ENCODE results near the gene BPIFB3. TPM values are rescaled to one million over a fixed set of nuclear protein-coding genes. Genes with fewer than 3 reads are reported as not detected.

BPIFB3 gene
- total RNA-seq, 2 donors from 2014 or later, result not detected

DNA sequence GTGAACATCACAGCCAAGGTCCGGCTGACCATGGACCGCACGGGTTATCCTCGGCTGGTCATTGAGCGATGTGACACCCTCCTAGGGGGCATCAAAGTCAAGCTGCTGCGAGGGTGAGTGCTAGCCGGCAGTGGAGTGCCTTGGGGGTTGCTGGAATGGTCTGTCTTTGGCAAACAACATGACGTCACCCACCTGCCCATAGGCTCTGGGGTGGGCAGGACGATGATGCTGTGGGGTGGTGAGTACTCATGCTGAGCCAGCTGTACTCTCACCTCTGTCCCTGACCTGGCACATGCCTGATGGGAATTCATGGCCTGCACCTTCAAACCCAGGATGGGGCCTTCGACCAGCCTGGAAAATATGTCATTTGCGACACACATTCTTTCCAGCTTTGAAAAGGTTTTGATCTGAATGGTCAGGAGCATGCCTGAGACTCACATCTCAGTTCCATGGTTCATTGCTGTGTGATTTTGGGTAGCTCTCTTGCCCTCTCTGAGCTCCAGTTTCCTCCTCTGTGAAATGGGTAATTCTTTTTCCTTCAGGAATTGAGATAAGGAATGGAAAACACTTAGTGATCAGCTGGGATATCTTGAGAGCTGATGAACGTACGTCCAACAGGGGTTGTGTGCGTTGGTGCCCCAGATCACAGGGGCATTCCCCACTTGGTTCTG, 32.5 kb downstream of the BPIFB3 start:
- TF ChIP-seq, protein P1, sequence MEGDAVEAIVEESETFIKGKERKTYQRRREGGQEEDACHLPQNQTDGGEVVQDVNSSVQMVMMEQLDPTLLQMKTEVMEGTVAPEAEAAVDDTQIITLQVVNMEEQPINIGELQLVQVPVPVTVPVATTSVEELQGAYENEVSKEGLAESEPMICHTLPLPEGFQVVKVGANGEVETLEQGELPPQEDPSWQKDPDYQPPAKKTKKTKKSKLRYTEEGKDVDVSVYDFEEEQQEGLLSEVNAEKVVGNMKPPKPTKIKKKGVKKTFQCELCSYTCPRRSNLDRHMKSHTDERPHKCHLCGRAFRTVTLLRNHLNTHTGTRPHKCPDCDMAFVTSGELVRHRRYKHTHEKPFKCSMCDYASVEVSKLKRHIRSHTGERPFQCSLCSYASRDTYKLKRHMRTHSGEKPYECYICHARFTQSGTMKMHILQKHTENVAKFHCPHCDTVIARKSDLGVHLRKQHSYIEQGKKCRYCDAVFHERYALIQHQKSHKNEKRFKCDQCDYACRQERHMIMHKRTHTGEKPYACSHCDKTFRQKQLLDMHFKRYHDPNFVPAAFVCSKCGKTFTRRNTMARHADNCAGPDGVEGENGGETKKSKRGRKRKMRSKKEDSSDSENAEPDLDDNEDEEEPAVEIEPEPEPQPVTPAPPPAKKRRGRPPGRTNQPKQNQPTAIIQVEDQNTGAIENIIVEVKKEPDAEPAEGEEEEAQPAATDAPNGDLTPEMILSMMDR (IDR thresholded peaks at IDR 0.05), result no peak
- H3K4me1 ChIP-seq, result no peaks in the 10 kb centered on the region
- H3K27me3 ChIP-seq, result no peaks in the 10 kb centered on the region
- no peak overlapping the region for H3K4me3 ChIP-seq
- H3K9me3 ChIP-seq, result no peaks in the 10 kb centered on the region
- no peak overlapping the region for H3K27ac ChIP-seq
- H3K36me3 ChIP-seq, result no peaks in the 10 kb centered on the region
- no peak for DNase-seq (ENCODE audit: low spot score)

DNA sequence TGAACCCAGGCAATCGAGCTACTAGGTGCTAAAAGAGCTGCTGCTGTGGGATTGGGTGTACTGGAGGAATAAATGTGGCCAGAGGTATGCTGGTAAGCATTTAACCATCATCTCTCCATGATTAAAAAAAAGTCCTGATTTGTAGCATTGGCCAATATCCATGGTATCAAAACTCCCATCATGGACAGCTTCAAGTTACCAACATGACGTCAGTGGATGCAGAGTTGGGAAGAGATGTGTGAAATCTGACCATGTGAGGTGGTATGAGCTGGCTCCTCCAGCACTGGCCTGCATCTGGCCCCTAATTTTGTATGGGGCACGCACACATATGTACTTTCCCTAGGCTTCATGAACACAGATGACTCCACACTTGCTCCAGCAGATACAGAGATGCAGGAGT, 37.4 kb downstream of the BPIFB3 start:
- DNase-seq (ENCODE audit: low spot score), result no peak
- TF ChIP-seq, protein P1 (IDR thresholded peaks at IDR 0.05), result no peak

DNA sequence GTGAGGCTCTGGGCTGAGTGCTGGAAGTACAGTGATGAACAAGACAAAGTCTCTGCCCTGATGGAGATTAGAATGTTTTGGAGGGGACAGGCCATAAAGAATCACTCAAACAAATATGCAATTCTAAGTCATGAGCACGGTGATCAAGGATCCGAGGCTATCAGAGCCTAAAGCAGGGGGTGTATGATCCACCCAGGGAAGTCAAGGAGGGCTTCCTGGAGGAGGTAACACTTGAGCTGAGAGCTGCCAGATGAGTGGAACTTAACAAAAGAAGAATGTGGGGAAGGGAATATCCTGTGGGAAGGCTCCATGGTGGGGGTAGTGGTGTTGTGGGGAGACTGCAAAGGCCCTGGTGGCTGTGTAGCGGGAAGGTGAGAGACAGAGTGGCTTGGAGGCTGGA, 38.0 kb downstream of the BPIFB3 start:
- DNase-seq (ENCODE audit: low spot score), result no peak
- Histone ChIP-seq H3K27ac (no peak overlapping the region), H3K9me3 (no peaks in the 10 kb centered on the region), H3K36me3 (no peaks in the 10 kb centered on the region), H3K4me1 (no peaks in the 10 kb centered on the region), H3K4me3 (no peak overlapping the region), H3K27me3 (no peaks in the 10 kb centered on the region)
- TF ChIP-seq, protein P1 (IDR thresholded peaks at IDR 0.05), result no peak

More for the DNA sequence above, 37.4 kb downstream of the BPIFB3 start:
- no peak overlapping the region for H3K4me3 ChIP-seq
- no peaks in the 10 kb centered on the region for H3K27me3 ChIP-seq
- H3K9me3 ChIP-seq, result no peaks in the 10 kb centered on the region
- H3K27ac ChIP-seq, result no peak overlapping the region
- H3K4me1 ChIP-seq, result no peaks in the 10 kb centered on the region
- H3K36me3 ChIP-seq, result no peaks in the 10 kb centered on the region

DNA sequence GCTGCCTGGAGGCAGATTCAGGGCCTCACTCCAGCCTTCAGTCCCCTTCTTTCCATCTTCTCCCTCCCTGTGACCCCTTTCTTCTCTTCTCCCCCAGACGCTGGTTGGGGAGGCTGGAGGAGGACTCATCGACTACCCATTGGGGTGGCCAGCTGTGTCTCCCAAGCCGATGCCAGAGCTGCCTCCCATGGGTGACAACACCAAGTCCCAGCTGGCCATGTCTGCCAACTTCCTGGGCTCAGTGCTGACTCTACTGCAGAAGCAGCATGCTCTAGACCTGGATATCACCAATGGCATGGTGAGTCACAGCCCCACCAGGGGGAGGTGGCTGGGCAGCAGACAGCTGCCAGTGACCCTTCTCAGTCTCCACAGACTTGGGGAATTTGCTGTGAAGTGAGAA, 38.7 kb downstream of the BPIFB3 start:
- no peak for DNase-seq (ENCODE audit: low spot score)
- TF ChIP-seq, protein P1 (IDR thresholded peaks at IDR 0.05), result no peak
- Histone ChIP-seq H3K9me3 (no peaks in the 10 kb centered on the region), H3K27me3 (no peaks in the 10 kb centered on the region), H3K4me3 (no peak overlapping the region), H3K4me1 (no peaks in the 10 kb centered on the region), H3K36me3 (no peaks in the 10 kb centered on the region), H3K27ac (no peak overlapping the region)

DNA sequence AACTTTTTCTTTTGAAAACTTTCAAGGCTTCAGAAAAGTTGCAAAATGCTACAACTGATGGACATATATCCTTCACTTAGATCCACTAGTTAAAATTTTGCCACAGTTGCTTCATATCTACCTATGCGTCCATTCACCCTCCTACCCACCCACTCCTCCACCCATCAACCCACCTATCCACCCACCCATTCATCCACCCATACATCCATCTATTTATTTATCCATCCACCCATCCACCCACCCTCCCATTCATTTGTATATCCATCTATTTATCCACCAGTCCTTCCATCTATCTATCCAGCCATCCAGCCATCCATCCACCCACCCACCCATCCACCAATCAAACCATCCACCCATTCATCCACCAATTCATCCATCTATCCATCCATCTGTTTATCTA, 39.4 kb downstream of the BPIFB3 start:
- DNase-seq (ENCODE audit: low spot score), result no peak
- Histone ChIP-seq H3K9me3 (no peaks in the 10 kb centered on the region), H3K36me3 (no peaks in the 10 kb centered on the region), H3K27me3 (no peaks in the 10 kb centered on the region), H3K4me1 (no peaks in the 10 kb centered on the region), H3K27ac (no peak overlapping the region), H3K4me3 (no peak overlapping the region)
- TF ChIP-seq, protein P1 (IDR thresholded peaks at IDR 0.05), result no peak

DNA sequence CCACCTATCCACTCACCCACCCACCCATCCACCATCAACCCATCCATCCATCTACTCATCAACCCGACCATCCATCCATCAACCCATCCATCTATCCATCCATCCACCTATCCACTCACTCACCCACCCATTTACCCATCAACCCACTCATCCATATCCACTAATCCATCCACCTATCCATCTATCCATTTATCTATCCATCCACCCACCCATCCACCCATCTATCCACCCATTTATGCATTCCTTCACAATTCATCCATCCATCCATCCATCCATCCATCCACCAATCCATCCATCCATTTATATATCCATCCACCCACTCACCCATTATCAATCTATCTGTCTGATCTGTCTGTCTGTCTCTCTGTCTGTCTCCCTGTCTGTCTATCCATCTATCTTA, 39.9 kb downstream of the BPIFB3 start:
- H3K36me3 ChIP-seq, result no peaks in the 10 kb centered on the region
- no peaks in the 10 kb centered on the region for H3K27me3 ChIP-seq
- no peaks in the 10 kb centered on the region for H3K4me1 ChIP-seq
- no peak overlapping the region for H3K27ac ChIP-seq
- H3K4me3 ChIP-seq, result no peak overlapping the region
- TF ChIP-seq, protein P1 (IDR thresholded peaks at IDR 0.05), result no peak
- no peaks in the 10 kb centered on the region for H3K9me3 ChIP-seq
- DNase-seq (ENCODE audit: low spot score), result no peak
